ENCODE data around the gene LSM12. TPM values are rescaled to one million over a fixed set of nuclear protein-coding genes. Genes with fewer than 3 reads are reported as not detected.
"Not testable (repeated sequence)": the region's sequence is repeated elsewhere in the genome, so short reads cannot be mapped to it uniquely, and the experiment has no call there.

LSM12 gene
- polyA plus RNA-seq, 3 donors = 13.7 to 30.6 (median 28.6) TPM

DNA sequence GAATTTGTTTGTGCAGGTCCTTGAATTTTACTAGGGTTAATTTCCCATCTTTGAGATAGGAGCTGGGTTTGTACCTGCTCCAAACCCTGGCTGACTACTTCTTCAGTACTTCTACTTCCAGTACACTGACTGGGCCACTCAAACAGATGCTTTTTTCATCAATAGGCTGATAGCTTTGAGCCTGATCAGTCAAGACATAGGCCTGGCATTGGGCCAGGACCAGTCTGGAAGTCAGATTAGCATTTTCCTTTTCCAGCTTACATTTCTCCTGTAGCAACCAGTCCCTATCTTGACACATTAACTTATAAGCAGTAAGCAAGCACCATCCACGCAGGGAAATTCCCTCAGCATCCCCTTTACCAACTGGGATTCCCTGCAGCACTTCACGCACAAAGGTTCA, 44.2 kb downstream of the LSM12 start:
- no peak overlapping the region for H3K27ac ChIP-seq (ENCODE audit: low read depth, low read length)
- 96 to 99% (median 96%) methylated on average over 2 of the region's 2 CpGs for WGBS, 3 donors

DNA sequence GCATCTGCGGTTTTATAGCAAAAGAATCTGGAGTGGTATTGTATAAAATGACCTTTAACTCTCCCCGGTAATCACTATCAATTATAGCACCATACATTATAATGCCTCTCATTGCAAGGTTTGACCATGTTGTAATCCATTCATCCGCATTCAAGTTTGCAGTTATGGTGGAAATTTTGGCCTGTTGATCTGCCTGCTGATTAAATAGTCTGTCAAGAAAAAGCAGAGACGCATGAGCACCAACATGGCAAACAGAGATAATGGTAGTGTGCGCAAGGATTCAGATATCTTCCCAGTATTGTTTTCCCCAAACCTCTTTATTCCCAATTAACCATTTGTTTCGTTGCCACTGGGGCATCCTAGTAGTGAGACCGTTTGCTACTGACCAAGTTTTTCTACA, 45.2 kb downstream of the LSM12 start:
- WGBS, 3 donors = 94 to 96% (median 95%) methylated on average over 7 of the region's 7 CpGs
- H3K27ac ChIP-seq (ENCODE audit: low read depth, low read length) = not testable (repeated sequence)

DNA sequence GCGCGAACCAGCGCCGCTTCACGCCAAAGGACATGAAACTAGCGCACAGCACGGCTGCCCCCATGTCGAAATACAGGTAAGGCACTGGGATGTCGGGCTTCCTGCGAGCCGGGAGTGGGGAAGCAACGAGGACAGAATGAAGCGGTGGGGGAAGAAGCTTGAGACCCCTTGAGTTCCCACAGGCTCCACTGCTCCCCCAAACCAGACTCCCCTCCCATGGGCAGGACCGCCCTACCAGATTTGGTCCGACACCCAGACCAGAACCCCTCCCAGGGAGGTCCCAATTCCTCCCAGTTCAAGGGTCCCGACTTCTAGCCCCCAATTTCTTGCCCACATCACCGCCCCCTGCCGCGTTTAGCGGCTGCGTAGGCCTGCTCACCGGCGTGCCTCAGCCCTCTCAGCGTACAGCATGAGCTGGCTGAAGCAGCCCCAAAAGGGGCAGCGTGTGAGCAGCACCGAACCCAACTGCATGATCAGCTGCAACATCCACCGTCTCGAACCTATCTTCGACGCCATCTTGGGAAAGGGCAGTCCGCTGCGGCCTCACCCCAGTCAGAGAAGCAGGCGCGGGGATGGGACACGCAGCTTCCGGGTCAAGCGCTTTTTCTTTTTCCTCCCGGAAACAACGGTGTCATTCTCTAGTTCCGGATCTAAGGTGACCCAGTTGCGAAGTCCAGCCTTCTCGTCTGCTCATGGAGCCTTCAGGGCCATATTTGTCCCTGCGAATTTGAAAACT, 51.9 kb downstream of the LSM12 start, which contains the start of gene TMEM101:
TMEM101 (minus strand) TSS at position 527 of the 736 bp plus-strand sequence; CDS start at position 516, 11 bp downstream.
- H3K27ac ChIP-seq (ENCODE audit: low read depth, low read length) = no peak within 1 kb of the TSS
- 1% methylated on average over 42 to 43 of the region's 43 CpGs for WGBS, 3 donors

DNA sequence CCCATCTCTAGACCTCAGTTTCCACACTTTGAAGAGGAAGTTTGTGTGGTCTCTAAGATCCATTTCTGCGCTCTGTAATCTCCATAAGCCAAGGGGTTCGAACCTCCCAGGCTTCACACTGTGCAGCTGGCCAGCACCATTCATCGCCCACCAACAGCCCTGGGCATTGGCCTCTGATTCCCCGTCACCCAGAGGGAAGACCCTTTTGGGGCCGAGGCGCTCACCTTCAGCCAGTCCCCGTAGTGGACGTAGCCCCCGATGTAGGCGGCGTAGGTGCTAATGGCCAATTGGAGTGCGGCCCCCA, 52.4 kb downstream of the LSM12 start:
- WGBS, 3 donors = 6 to 18% (median 11%) methylated on average over 12 of the region's 12 CpGs
- no peak overlapping the region for H3K27ac ChIP-seq (ENCODE audit: low read depth, low read length)

DNA sequence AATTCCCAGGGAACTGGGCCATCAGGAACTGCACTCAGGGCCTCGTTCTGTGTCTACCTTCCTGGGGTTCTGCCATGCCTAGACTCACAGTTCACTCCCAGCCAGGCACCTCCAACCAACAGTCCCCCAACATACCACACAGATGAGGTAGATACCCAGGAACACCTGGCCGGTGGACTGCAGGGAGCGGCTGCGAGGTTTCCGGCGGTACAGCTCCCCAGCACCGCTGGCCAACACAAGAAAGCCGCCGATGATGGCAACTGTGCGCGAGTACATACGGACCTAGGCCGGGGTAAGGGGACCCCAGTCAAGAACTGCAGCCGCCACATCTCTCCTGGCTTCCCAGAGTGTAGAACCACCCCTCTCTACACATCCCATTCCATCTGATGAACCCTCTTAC, 53.6 kb downstream of the LSM12 start:
- H3K27ac ChIP-seq (ENCODE audit: low read depth, low read length) = no peak overlapping the region
- WGBS, 3 donors = 95 to 96% (median 96%) methylated on average over 14 of the region's 14 CpGs

DNA sequence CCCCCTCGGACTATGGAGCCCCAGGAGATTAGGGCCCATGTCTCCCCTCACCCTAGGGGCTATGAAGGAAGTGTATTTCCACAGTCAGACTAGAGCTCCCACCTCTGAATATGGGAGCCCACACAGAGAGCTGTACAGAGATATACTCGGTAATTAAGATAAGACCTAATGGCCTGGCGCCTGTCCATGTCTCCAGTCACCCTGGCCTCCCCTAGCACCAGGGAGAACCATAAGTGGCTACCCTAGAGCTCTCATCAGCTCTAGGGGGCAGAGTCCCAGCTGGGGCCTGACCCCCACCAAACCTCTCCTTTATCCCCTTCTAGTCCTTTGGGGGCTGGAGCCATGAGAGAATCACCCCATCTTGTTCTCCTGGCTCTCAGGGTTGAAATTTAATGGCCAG, 54.1 kb downstream of the LSM12 start:
- H3K27ac ChIP-seq (ENCODE audit: low read depth, low read length) = no peak overlapping the region
- 48 to 85% (median 83%) methylated on average over 3 of the region's 3 CpGs for WGBS, 3 donors

DNA sequence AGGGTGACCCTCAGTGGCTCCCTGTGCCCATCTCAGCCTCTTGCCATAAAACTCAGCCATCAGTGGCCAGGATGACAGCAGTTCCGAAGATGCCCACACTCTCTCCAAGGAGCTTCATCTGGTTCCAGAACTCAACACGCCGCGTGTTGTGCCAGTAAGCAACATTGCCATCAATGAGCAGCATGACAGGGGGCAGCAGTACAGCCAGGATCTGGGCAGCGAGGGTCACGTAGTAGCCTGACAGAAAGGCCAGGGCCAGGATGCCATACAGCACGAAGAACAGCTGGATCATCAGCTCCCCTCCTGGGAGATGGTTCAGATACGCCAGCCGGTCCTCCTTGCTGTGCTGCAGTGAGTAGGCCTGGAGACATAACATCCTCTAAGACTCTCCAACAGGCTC, 54.6 kb downstream of the LSM12 start:
- H3K27ac ChIP-seq (ENCODE audit: low read depth, low read length) = no peak overlapping the region
- WGBS, 3 donors = 89 to 96% (median 92%) methylated on average over 9 of the region's 9 CpGs

DNA sequence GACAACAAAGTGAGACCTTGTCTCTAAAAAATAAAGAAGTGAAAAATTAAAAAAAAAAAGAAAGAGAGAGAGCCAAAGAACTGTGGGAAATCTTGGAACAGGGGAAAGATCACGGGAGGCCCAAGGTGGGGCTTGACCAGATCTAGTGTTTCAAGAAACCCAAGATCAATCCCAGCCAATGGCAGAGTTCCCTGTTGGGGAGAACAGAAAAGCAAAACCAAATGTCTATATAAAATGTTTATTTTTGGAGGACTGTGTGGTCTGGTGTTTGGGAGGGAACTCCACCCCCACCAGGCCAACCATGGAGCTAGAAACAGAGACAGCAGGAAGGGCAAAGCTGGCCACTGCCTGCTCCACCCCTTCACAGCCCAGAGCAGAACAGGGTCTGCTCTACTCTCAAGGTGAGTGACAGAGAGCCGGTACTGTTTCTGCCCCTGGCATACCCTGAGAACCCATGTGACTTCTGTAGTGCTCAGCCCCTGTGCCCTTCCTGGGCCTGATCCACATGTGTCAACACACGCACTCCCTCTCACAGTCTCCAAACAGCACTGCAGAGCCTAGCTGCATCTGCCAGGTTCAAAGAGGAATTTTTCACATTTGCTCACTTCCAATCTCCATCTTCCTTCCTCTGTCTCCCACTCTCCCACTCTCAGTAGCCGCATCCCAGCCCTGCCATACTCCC, 55.4 kb downstream of the LSM12 start:
- WGBS, 3 donors = 62 to 65% (median 64%) methylated on average over 4 of the region's 4 CpGs

DNA sequence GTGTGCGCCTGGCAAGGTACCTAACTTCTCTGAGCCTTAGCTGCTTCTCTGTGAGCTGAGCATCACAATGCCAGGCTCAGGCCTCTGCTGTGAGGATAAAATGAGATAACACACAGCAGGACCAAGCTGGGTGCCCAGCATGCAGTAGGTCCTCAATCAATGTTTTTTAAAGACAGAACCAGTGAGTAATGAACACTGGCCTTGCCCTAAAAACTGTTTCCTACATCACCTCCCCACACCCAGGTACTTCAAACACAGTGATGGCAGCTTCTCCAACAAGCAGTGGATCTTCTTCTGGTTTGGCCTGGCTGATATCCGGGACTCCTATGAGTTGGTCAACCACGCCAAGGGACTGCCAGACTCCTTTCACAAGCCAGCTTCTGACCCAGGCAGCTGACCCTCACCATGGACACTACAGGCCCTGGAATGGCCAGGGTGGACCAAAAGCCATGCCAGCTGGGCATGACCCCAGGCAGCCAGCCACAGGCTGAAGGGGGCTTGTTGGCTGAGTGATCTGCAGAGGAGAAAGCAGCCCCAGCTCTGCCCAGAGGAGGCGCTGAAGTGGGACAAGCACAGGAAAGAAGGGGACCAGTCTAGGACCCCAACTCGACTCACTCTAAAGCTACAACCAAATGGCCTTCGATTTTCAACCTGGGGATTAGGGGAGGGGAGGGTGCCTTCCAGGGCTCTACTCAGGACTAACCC, 58.1 kb downstream of the LSM12 start:
- WGBS, 3 donors = 63 to 75% (median 72%) methylated on average over 6 of the region's 6 CpGs
- no peak overlapping the region for H3K27ac ChIP-seq (ENCODE audit: low read depth, low read length)

More for the DNA sequence above, 55.4 kb downstream of the LSM12 start:
- H3K27ac ChIP-seq (ENCODE audit: low read depth, low read length) = no peak overlapping the region

DNA sequence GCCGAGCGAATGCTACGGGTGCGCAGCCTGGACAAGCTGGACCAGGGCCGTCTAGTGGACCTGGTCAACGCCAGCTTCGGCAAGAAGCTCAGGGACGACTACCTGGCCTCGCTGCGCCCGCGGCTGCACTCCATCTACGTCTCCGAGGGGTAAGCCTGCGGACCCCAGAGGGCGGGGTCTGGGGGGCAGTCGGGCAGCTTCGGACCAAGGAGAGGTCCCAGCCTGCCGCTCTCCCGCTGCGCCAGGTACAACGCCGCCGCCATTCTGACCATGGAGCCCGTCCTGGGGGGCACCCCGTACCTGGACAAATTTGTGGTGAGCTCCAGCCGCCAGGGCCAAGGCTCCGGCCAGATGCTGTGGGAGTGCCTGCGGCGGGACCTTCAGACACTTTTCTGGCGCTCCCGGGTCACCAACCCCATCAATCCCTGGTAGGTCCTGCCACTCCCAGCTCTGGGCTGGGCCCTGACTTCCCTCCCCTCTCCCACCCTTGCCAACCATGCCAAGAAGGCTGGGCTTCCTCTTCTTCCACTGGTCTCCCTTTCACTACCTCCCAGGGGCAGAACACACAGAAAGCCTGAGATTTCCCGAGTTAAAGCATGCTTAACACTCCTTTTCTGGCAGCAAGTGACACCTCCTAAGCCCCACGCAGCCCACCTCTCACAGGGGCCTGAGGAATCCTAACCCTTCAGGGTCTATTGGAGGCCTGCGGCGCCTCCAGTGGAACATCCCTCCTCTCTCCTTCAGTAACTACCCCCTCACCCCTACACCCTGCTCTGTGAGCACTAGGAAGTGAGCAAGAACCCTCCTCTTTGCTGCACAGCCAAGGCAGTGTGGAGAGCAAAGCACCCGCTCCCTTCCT, 58.9 kb downstream of the LSM12 start:
- H3K27ac ChIP-seq (ENCODE audit: low read depth, low read length) = no peak overlapping the region
- WGBS, 3 donors = 5 to 7% (median 7%) methylated on average over 33 to 37 of the region's 37 CpGs

DNA sequence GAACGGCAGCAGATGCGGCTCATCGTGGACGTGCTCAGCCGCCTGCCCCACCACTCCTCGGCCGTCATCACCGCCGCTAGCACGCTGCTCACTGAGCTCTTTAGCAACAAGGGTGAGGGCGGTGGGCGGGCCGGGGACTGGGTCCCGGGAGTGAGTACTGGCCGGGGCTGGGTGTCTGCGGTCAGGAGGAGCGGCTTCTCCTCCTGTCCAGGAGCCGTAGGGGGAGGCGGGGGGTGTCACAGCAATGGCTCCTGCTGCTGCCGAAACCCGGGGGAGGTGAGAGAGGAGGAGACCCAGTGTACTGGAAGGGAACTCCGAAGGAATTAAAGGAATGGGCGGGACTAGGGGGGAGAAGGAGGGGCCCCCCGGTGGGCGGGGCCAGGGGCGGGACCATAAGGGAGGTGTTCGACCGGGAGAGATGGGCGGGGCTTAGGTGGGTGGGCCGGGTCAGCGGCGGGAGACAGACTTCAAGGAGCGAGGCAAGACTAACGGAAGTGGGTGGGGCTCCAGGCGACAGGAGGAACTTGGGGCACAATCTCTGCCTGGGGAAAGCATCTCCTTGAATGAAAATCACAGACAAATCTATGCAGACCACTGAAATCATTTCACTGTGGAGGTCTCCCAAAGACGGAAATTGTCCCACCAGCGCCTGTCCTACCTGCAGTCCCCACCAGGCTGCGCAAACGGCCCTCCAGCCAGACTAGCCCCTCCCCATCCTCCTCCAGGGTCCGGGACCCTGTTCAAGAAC, 59.7 kb downstream of the LSM12 start:
- H3K27ac ChIP-seq (ENCODE audit: low read depth, low read length) = no peak overlapping the region
- 0 to 1% (median 1%) methylated on average over 40 of the region's 40 CpGs for WGBS, 3 donors

DNA sequence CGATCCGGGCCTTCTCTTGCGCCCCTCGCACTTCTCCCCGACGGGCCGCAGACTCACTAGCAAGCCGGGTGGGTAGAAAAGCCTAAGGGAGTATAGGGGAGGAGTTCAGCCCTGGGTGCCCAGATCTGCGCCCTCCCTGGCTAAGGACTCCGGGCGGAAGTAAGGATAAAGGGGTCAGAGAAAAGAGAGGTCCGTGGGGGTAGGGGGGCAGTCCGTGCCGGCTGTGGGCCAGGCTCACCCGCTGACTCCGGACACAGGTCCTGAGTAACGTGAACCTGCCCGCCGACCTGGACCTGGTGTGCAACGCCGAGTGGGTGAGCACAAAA, 60.2 kb downstream of the LSM12 start:
- H3K27ac ChIP-seq (ENCODE audit: low read depth, low read length) = no peak overlapping the region

DNA sequence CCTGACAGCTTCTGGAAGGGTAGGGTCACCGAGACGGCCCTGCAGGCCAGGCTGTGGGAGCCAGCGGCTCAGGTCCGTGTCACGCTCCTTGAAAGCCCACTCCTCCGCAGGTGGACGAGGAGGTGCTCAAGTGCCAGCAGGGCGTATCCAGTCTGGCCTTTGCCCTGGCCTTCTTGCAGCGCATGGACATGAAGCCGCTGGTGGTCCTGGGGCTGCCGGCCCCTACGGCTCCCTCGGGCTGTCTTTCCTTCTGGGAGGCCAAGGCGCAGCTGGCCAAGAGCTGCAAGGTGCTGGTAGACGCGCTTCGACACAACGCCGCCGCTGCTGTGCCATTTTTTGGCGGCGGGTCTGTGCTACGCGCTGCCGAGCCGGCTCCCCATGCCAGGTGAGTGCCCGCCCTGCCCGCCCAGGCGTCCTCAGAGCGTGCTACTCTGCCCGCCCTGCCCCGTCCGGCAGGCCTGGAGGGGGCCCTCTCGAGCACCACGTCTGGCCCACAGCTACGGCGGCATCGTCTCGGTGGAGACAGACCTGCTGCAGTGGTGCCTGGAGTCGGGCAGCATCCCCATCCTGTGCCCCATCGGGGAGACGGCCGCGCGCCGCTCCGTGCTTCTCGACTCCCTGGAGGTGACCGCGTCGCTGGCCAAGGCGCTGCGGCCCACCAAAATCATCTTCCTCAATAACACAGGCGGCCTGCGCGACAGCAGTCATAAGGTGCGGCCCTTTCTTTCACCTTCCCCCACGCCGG, 60.8 kb downstream of the LSM12 start:
- WGBS, 3 donors = 5 to 7% (median 5%) methylated on average over 52 to 59 of the region's 59 CpGs
- H3K27ac ChIP-seq (ENCODE audit: low read depth, low read length) = no peak overlapping the region

More for the DNA sequence above, 60.2 kb downstream of the LSM12 start:
- WGBS, 3 donors = 2 to 4% (median 3%) methylated on average over 21 of the region's 21 CpGs

DNA sequence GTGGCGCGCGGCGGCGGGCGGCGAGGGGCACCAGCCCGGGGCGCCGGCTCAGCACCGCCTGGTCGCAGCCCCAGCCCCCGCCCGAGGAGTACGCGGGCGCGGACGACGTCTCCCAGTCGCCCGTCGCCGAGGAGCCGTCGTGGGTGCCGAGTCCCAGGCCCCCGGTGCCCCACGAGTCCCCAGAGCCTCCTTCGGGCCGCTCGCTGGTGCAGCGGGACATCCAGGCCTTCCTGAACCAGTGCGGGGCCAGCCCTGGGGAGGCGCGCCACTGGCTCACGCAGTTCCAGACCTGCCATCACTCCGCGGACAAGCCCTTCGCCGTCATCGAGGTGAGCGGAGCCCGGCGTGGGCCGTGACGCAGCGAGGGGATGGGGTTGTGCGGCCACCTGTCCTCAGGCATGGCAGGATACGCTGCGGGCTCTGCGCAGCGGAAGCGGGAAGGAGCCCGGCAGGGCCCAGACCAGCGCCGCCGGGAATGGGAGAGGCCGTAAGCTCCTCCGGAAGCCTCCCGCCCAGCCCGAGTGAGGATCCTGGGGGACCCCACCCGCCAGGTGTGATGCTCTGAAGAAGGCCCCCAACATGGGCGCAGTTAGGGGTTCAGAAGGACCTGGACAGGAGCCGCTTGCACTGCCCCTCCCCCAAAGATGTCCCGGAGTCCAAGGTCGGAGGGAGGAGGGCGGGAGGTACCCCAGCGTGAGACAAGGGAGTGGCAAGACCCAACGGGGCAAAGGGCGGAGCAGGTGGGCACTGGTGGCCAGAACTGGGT, 61.5 kb downstream of the LSM12 start:
- no peak overlapping the region for H3K27ac ChIP-seq (ENCODE audit: low read depth, low read length)
- 3 to 5% (median 3%) methylated on average over 67 to 71 of the region's 71 CpGs for WGBS, 3 donors

DNA sequence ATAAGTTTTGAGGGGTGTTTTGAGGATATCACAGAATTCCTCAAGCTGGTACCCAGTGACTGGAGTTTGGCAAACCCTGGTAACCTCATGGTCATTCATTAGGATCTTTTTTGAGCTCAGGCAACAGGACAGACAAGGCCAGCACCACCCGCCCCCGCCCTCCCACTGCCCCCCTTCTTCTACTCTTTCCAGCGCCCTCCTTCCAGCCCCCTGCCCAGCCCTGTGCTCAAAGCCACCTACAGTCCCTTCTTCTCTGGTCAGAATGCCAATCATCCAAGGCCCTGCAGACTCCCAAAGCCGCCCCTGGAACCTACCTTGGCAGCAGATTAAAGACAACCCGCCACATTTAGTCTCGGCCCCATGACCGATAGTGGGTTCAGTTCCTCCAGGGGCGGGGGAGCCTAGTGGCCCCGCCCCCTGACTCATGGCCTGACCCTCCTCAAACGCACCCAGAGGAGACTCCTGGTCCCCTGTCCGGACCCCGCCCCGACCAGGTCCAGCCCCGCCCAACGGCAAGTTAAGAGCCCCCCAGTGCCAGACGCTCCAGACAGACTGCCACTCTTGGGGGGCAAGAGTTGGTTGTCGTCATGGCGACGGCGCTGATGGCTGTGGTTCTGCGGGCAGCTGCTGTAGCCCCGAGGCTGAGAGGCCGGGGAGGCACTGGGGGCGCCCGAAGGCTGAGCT, 62.3 kb downstream of the LSM12 start, which contains the start of gene NAGS:
NAGS (plus strand) TSS at position 546 of the 684 bp plus-strand sequence; CDS start at position 588, 42 bp downstream.
- WGBS, 3 donors = 11 to 15% (median 15%) methylated on average over 24 to 25 of the region's 25 CpGs
- no peak within 1 kb of the TSS for H3K27ac ChIP-seq (ENCODE audit: low read depth, low read length)

Measured in adipose tissue (tissue), 3 donors.